Limb (tissue), 2 donors: Measurements from ENCODE around the gene C16orf82.

Experiments used
- DNase-seq, 2 donors: peaks; one replicate each; pipeline ENCODE4 v3.0.0-alpha.2; 2016; ENCODE audit errors: extremely low spot score in 2 of 2

C16orf82 gene

GRCh38 chr16:27066668-27067537, at the start of gene C16orf82:
Gene C16orf82 (plus strand): TSS chr16:27066927.
- peak in 1 of 2 donors; percentile 50 for DNase-seq

- DNase-seq, result no peak
Observed at GRCh38 chr16:27020031-27020430, 46.7 kb upstream of the C16orf82 start.

GRCh38 chr16:27024010-27024409, 42.7 kb upstream of the C16orf82 start:
- DNase-seq, result no peak

- DNase-seq, result no peak
Observed at GRCh38 chr16:27025581-27025980, 41.1 kb upstream of the C16orf82 start.

- DNase-seq, result no peak
Observed at GRCh38 chr16:27027971-27028370, 38.8 kb upstream of the C16orf82 start.

GRCh38 chr16:27028591-27029110, 38.1 kb upstream of the C16orf82 start:
- no peak for DNase-seq

GRCh38 chr16:27029525-27029924, 37.2 kb upstream of the C16orf82 start:
- DNase-seq, result no peak

GRCh38 chr16:27033281-27033979, 33.3 kb upstream of the C16orf82 start:
- DNase-seq, result no peak

- no peak for DNase-seq
Observed at GRCh38 chr16:27040732-27041131, 26.0 kb upstream of the C16orf82 start.

GRCh38 chr16:27046958-27047518, 19.7 kb upstream of the C16orf82 start:
- DNase-seq, result no peak

GRCh38 chr16:27048316-27048715, 18.4 kb upstream of the C16orf82 start:
- no peak for DNase-seq

GRCh38 chr16:27049117-27049516, 17.6 kb upstream of the C16orf82 start:
- no peak for DNase-seq

- DNase-seq, result peak; percentile 3 to 43
Observed at GRCh38 chr16:27052007-27052406, 14.7 kb upstream of the C16orf82 start.

- DNase-seq, result no peak
Observed at GRCh38 chr16:27053996-27054395, 12.7 kb upstream of the C16orf82 start.

- no peak for DNase-seq
Observed at GRCh38 chr16:27058299-27058698, 8.4 kb upstream of the C16orf82 start.

GRCh38 chr16:27070776-27071175, 4.0 kb downstream of the C16orf82 start:
- DNase-seq, result no peak

GRCh38 chr16:27073733-27074132, 7.0 kb downstream of the C16orf82 start:
- no peak for DNase-seq

- no peak for DNase-seq
Observed at GRCh38 chr16:27080895-27081294, 14.2 kb downstream of the C16orf82 start.

- DNase-seq, result peak in 1 of 2 donors; percentile 60
Observed at GRCh38 chr16:27083861-27084261, 17.1 kb downstream of the C16orf82 start.

- DNase-seq, result no peak
Observed at GRCh38 chr16:27084307-27085028, 17.7 kb downstream of the C16orf82 start.

- DNase-seq, result peak in 1 of 2 donors; percentile 18
Observed at GRCh38 chr16:27085182-27085581, 18.5 kb downstream of the C16orf82 start.
